Right atrium auricular region (tissue), 2 donors: ENCODE data around the gene CDC45. TPM values are rescaled to one million over a fixed set of nuclear protein-coding genes. Genes with fewer than 3 reads are reported as not detected.

Experiments
- DNase-seq: peaks from one replicate; pipeline ENCODE4 v3.0.0-alpha.2; 2019; ENCODE audit warnings: low spot score
- H3K27ac ChIP-seq, 2 donors: fragments of 200-600 bp; sonication (generic); 1 replicate in 1 of 2; 2 replicates in 1 of 2; pipeline ENCODE4 v1.5.1; 2016 to 2019
- H3K27me3 ChIP-seq, 2 donors: fragments of 200-600 bp; sonication (generic); one replicate each; pipeline versions ENCODE4 v1.5.1 to v1.6.0; 2017 to 2019
- H3K36me3 ChIP-seq: fragments of 200-600 bp; sonication (generic); one replicate; pipeline ENCODE4 v1.5.1; 2016
- H3K4me1 ChIP-seq, 2 donors: fragments of 200-600 bp; sonication (generic); one replicate each; pipeline versions ENCODE4 v1.5.1 to v1.6.0; 2017 to 2019
- H3K4me3 ChIP-seq, 2 donors: fragments of 200-600 bp; sonication (generic); 1 replicate in 1 of 2; 2 replicates in 1 of 2; pipeline ENCODE4 v1.5.1; 2017 to 2019; ENCODE audit warnings: mild to moderate bottlenecking in 1 of 2, moderate library complexity in 1 of 2
- H3K9me3 ChIP-seq, 2 donors: fragments of 200-600 bp; sonication (generic); one replicate each; pipeline ENCODE4 v1.5.1; 2019
- total RNA-seq, 2 donors: library from RNA; depleted of rRNA; stranded (reverse); fragments of >200 nt; gene quantifications; one replicate each; pipeline ENCODE4 v1.1.0, GENCODE V29; 2016
- TF ChIP-seq, protein P1 (sequence below), 2 donors: fragments of 200-600 bp; sonication (generic); IDR thresholded peaks; one replicate each; pipeline ENCODE4 v1.5.1; 2019; ENCODE audit warnings: antibody characterized with exemption in 2 of 2

Gene CDC45
- total RNA-seq, 2 donors from 2014 or later = 3.3 TPM; not detected in 1

DNA sequence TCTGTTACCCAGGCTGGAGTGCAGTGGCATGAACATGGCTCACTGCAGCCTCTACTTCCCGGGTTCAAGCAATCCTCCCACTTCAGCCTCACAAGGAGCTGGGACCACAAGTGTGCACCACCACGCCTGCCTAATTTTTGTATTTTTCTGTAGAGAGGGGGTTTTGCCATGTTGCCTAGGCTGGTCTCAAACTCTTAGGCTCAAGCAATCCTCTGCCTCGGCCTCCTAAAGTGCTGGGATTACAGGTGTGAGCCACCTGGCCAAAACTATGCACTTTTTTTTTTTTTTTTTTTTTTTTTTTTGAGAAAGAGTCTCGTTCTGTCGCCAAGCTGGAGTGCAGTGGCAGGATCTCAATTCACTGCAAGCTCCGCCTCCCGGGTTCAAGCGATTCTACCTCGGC lies 56.8 kb downstream of the CDC45 start:
- H3K9me3 ChIP-seq = no peaks in the 10 kb centered on the region
- DNase-seq = no peak
- TF ChIP-seq, protein P1, sequence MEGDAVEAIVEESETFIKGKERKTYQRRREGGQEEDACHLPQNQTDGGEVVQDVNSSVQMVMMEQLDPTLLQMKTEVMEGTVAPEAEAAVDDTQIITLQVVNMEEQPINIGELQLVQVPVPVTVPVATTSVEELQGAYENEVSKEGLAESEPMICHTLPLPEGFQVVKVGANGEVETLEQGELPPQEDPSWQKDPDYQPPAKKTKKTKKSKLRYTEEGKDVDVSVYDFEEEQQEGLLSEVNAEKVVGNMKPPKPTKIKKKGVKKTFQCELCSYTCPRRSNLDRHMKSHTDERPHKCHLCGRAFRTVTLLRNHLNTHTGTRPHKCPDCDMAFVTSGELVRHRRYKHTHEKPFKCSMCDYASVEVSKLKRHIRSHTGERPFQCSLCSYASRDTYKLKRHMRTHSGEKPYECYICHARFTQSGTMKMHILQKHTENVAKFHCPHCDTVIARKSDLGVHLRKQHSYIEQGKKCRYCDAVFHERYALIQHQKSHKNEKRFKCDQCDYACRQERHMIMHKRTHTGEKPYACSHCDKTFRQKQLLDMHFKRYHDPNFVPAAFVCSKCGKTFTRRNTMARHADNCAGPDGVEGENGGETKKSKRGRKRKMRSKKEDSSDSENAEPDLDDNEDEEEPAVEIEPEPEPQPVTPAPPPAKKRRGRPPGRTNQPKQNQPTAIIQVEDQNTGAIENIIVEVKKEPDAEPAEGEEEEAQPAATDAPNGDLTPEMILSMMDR (IDR thresholded peaks at IDR 0.05) = no peak
- H3K36me3 ChIP-seq = no peaks in the 10 kb centered on the region
- H3K4me1 ChIP-seq = no peaks in the 10 kb centered on the region
- H3K27me3 ChIP-seq = no peaks in the 10 kb centered on the region
- no peak overlapping the region for H3K27ac ChIP-seq
- no peak overlapping the region for H3K4me3 ChIP-seq

DNA sequence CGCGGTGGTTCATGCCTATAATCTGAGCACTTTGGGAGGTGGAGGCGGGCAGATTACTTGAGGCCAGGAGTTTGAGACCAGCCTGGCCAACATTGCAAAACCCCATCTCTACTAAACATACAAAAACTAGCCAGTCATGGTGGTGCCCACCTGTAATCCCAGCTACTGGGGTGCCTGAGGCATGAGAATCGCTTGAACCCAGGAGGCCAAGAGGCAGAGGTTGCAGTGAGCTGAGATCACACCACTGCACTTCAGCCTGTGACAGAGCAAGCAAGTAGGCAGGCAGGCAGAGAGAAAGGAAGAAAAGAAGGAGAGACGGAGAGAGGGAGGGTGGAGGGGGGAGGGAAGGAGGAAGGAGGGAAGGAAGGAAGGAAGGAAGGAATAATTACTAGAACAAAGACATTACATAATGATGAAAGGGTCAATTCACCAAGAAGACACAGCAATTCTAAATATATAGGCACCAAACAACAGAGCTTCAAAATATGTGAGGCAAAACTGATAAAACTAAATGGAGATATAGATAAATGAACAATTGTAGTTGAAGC lies 58.3 kb downstream of the CDC45 start:
- H3K4me1 ChIP-seq = no peaks in the 10 kb centered on the region
- DNase-seq = no peak

DNA sequence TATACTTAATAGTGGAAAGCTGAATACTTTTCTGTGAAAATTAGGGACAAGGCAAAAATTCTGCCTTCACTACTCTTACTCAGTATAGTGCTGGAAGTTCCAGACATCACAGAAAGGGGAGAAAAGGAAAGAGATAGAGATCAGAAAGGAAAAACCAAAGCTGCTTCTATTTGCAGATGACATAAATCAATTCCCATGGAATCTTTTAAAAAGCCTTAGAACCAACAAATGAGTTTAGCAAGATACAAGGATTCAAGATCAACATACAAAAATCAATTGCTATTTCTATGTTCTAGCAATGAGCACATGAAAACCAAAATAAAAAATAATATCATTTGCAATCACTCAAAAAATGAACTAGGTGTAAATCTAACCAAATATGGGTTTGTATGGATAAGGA lies 60.7 kb downstream of the CDC45 start:
- Histone ChIP-seq H3K36me3 (no peaks in the 10 kb centered on the region), H3K27me3 (no peaks in the 10 kb centered on the region), H3K9me3 (no peaks in the 10 kb centered on the region), H3K4me1 (no peaks in the 10 kb centered on the region), H3K27ac (no peak overlapping the region), H3K4me3 (no peak overlapping the region)
- TF ChIP-seq, protein P1 (IDR thresholded peaks at IDR 0.05) = no peak
- no peak for DNase-seq

More for the DNA sequence above, 58.3 kb downstream of the CDC45 start:
- no peak overlapping the region for H3K27ac ChIP-seq
- no peaks in the 10 kb centered on the region for H3K27me3 ChIP-seq
- no peaks in the 10 kb centered on the region for H3K36me3 ChIP-seq
- H3K4me3 ChIP-seq = no peak overlapping the region
- no peaks in the 10 kb centered on the region for H3K9me3 ChIP-seq
- TF ChIP-seq, protein P1 (IDR thresholded peaks at IDR 0.05) = no peak

DNA sequence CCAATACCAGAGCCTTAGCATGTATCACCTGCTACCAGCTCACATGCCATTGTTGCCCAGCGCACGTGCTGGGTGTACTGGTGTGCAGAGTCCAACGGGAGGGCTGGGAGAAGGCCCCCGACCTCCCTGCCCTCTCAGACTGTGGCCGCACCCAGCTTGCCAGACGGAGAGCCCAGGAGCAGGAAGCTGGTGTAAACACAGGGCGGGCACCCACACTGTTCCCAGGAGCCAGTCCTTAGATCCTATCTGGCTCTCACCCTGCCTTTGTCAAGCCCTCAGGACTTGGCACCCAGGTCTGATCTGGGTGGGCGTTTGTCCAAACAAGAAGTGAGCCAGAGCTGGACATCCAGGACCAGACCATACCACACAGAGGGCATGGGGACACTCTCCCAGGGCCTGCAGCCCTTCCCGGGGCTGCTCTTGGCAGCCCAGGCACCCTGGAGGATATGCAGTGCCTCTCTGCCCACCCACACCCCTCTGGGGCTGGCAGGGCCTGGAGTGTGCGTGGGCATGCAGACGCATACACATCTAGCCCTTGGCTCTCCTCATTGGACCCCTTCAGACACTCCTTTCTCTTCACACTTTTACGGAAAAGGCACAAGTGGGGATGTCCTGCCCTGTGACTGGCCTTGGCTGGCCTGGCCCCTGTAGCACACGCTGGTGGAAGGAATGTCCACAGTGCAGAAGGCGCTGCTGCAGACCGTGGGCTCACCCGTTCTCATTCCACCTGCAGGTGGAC lies 64.4 kb downstream of the CDC45 start:
- H3K4me1 ChIP-seq = no peaks in the 10 kb centered on the region
- no peak overlapping the region for H3K4me3 ChIP-seq
- no peaks in the 10 kb centered on the region for H3K27me3 ChIP-seq
- TF ChIP-seq, protein P1 (IDR thresholded peaks at IDR 0.05) = no peak
- H3K36me3 ChIP-seq = no peaks in the 10 kb centered on the region
- DNase-seq = no peak
- H3K9me3 ChIP-seq = no peaks in the 10 kb centered on the region
- H3K27ac ChIP-seq = no peak overlapping the region

DNA sequence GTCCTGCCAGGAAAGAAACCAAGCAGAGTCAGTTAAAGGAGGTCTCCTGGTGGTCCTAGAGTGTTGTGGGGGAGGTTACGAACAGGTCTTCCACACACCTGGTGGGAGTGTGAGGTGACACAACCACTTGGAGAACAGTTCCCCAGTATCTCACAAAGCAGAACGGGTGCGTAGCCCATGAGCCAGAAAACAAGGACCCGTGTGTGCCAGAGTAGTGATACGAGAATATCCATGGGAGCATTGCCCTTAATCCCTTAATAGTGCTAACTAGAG lies 66.2 kb downstream of the CDC45 start:
- no peaks in the 10 kb centered on the region for H3K4me1 ChIP-seq
- no peaks in the 10 kb centered on the region for H3K36me3 ChIP-seq
- H3K27ac ChIP-seq = no peak overlapping the region
- no peaks in the 10 kb centered on the region for H3K9me3 ChIP-seq
- TF ChIP-seq, protein P1 (IDR thresholded peaks at IDR 0.05) = no peak
- no peak for DNase-seq
- no peak overlapping the region for H3K4me3 ChIP-seq
- no peaks in the 10 kb centered on the region for H3K27me3 ChIP-seq

DNA sequence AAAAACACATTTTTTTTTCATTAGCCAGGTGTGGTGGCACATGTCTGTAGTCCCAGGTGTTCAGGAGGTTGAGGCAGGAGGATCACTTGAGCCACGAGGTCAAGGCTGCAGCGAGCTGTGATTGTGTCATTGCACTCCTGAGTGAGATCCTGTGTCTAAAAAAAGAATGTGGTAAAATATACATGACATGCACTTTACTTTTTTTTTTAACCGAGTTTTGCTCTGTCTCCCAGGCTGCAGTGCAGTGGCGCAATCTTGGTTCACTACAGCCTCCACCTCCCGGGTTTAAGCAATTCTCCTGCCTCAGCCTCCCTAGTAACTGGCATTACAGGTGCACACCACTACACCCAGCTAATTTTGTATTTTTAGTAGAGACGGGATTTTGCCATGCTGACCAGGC lies 67.0 kb downstream of the CDC45 start:
- TF ChIP-seq, protein P1 (IDR thresholded peaks at IDR 0.05) = no peak
- Histone ChIP-seq H3K4me3 (no peak overlapping the region), H3K27me3 (no peaks in the 10 kb centered on the region), H3K9me3 (no peaks in the 10 kb centered on the region), H3K36me3 (no peaks in the 10 kb centered on the region), H3K4me1 (no peaks in the 10 kb centered on the region), H3K27ac (no peak overlapping the region)
- no peak for DNase-seq
